ENCODE data around the gene ENOX1. TPM values are rescaled to one million over a fixed set of nuclear protein-coding genes. Genes with fewer than 3 reads are reported as not detected.

ENOX1 gene
- polyA plus RNA-seq, 2 of the 4 experiments (the other 2 are of a cell fraction): 0.28 to 0.41 TPM

GRCh38 chr13:43512221-43512620 is 274.6 kb downstream of the ENOX1 start:
- ATAC-seq (no peak), FAIRE-seq (no peak), DNase-seq (ENCODE audit: low read depth in 1 of 2, low spot score in 1 of 2) (no peak)
- CTCF ChIA-PET: interaction anchor here (0.7 kb wide), 2 partner anchors 130 to 761 kb away, joined by 3 to 4 read pairs; no protein-coding TSS in a partner anchor
- TF ChIP-seq ELK1 (IDR thresholded peaks at IDR 0.05; ENCODE audit: low read depth, low read length) (no peak), ZNF302 (CRISPR knock-in tag; IDR thresholded peaks at IDR 0.05) (no peak), BHLHE40 (IDR thresholded peaks at IDR 0.05; ENCODE audit: low read depth, low read length) (no peak)
- no peak overlapping the region for H3K27ac ChIP-seq
- no peaks in the 10 kb centered on the region for H3K4me1 ChIP-seq
- H3K9me3 ChIP-seq: no peaks in the 10 kb centered on the region
- WGBS (ENCODE audit: missing lambda C conversion rate): 59% methylated on average over 2 of the region's 2 CpGs
- POLR2A ChIA-PET: no interaction called here
- no peak overlapping the region for H3K4me3 ChIP-seq
- H3K4me2 ChIP-seq: no peak overlapping the region

GRCh38 chr13:43510956-43511901 is 275.5 kb downstream of the ENOX1 start:
- DNase-seq (ENCODE audit: low read depth in 1 of 2, low spot score in 1 of 2) (no peak), FAIRE-seq (no peak), ATAC-seq (no peak)
- ChIA-PET POLR2A (no interaction called here), CTCF (no interaction called here)
- H3K4me1 ChIP-seq: no peaks in the 10 kb centered on the region
- H3K4me2 ChIP-seq: no peak overlapping the region
- WGBS (ENCODE audit: missing lambda C conversion rate): 46% methylated on average over 6 of the region's 6 CpGs
- H3K4me3 ChIP-seq: no peak overlapping the region
- H3K27ac ChIP-seq: no peak overlapping the region
- H3K9me3 ChIP-seq: no peaks in the 10 kb centered on the region
- TF ChIP-seq ZFP36 (IDR thresholded peaks at IDR 0.05; ENCODE audit: borderline replicate concordance, partially characterized antibody): no peak

GRCh38 chr13:43495732-43496131 is 291.0 kb downstream of the ENOX1 start:
- DNase-seq (ENCODE audit: low read depth in 1 of 2, low spot score in 1 of 2) (no peak), ATAC-seq (no peak), FAIRE-seq (no peak)
- H3K4me3 ChIP-seq: no peak overlapping the region
- 64% methylated on average over 1 of the region's 1 CpG for WGBS (ENCODE audit: missing lambda C conversion rate)
- 0 out of 3 replicates have a peak overlapping the region, but pooled peaks have one; percentile 21 for H3K4me2 ChIP-seq
- H3K4me1 ChIP-seq: no peaks in the 10 kb centered on the region
- ChIA-PET CTCF (no interaction called here), POLR2A (no interaction called here)
- TF ChIP-seq CBX8 (IDR thresholded peaks at IDR 0.05) (no peak), KDM1A (IDR thresholded peaks at IDR 0.05; ENCODE audit: low read depth) (no peak), FOSB (CRISPR knock-in tag; IDR thresholded peaks at IDR 0.05) (no peak), CHD2 (IDR thresholded peaks at IDR 0.05; ENCODE audit: low read length, partially characterized antibody) (no peak), CEBPB (IDR thresholded peaks at IDR 0.05) (no peak), USF2 (IDR thresholded peaks at IDR 0.05) (no peak), HDAC2 (IDR thresholded peaks at IDR 0.05) (no peak), HEYL (CRISPR knock-in tag; IDR thresholded peaks at IDR 0.05) (no peak), ZSCAN20 (CRISPR knock-in tag; IDR thresholded peaks at IDR 0.05) (no peak), RAD21 (conservative IDR thresholded peaks at IDR 0.05 in 1 of 2, IDR thresholded peaks at IDR 0.05 in 1 of 2) (no peak), JUNB (IDR thresholded peaks at IDR 0.05) (no peak), EHF (CRISPR knock-in tag; IDR thresholded peaks at IDR 0.05) (no peak), MAFK (IDR thresholded peaks at IDR 0.05; ENCODE audit: partially characterized antibody) (no peak), TFCP2L1 (CRISPR knock-in tag; IDR thresholded peaks at IDR 0.05) (no peak), FOSL2 (IDR thresholded peaks at IDR 0.05) (no peak), FOSL2 (CRISPR knock-in tag; IDR thresholded peaks at IDR 0.05) (no peak), SREBF2 (IDR thresholded peaks at IDR 0.05) (no peak), ZFP36 (IDR thresholded peaks at IDR 0.05; ENCODE audit: borderline replicate concordance, partially characterized antibody) (no peak), RFX5 (IDR thresholded peaks at IDR 0.05) (no peak), MAZ (IDR thresholded peaks at IDR 0.05; ENCODE audit: borderline replicate concordance, low read depth, low read length) (no peak), TP53 (CRISPR knock-in tag; IDR thresholded peaks at IDR 0.05) (no peak)
- no peaks in the 10 kb centered on the region for H3K9me3 ChIP-seq
- H3K27ac ChIP-seq: no peak overlapping the region
